Panc1 (cell line): ENCODE measurements around the gene SORBS1. TPM values are rescaled to one million over a fixed set of nuclear protein-coding genes. Genes with fewer than 3 reads are reported as not detected.

Experiments used
- ATAC-seq: fragments of 200-7000 bp; cut with Tn5 transposase; 2 replicates; pipeline ENCODE4 v1.9.1; 2020; ENCODE audit warnings: mild to moderate bottlenecking, moderate library complexity
- BruUV-seq: library from RNA; stranded (reverse); fragments of 400-500 nt; replicated peaks from 2 replicates; lab custom pipeline; 2021; lab: Mats Ljungman, UMichigan
- CTCF ChIA-PET: fragments of 300-600 bp; sonication (Branson Sonifier 250); formaldehyde crosslinking; loops from one replicate; lab custom pipeline; 2022; ENCODE audit warnings: antibody characterized with exemption; lab: Charles Lee
- POLR2A ChIA-PET: fragments of 300-600 bp; sonication (Branson Sonifier 250); formaldehyde crosslinking; loops from one replicate; lab custom pipeline; 2022; ENCODE audit warnings: antibody characterized with exemption; lab: Charles Lee
- DNase-seq: peaks from one replicate; pipeline ENCODE4 v3.0.0-alpha.2; 2010; ENCODE audit warnings: low read depth, low spot score
- H3K27ac ChIP-seq: 2 replicates; pipeline ENCODE4 v1.5.1; 2011; ENCODE audit warnings: mild to moderate bottlenecking, low read length, inconsistent platforms
- H3K27me3 ChIP-seq: fragments of 200-500 bp; sonication (Bioruptor generic); 2 replicates; pipeline ENCODE4 v1.6.0; 2014; ENCODE audit warnings: low read length, inconsistent platforms; ENCODE audit not compliant: control insufficient read depth, insufficient read depth
- H3K36me3 ChIP-seq: fragments of 200-500 bp; sonication (Bioruptor generic); 2 replicates; pipeline ENCODE4 v1.5.1; 2014; ENCODE audit warnings: inconsistent platforms, mild to moderate bottlenecking, low read length, moderate library complexity; ENCODE audit not compliant: control insufficient read depth, insufficient read depth
- H3K4me1 ChIP-seq: 2 replicates; pipeline ENCODE4 v1.5.1; 2011; ENCODE audit warnings: inconsistent platforms, mild to moderate bottlenecking, low read length, moderate library complexity; ENCODE audit not compliant: control insufficient read depth, insufficient read depth
- H3K4me3 ChIP-seq, 2 experiments: 2 replicates each; pipeline ENCODE4 v1.5.1; 2011 to 2012; ENCODE audit warnings: low read depth in 2 of 2, low read length in 2 of 2, mild to moderate bottlenecking in 2 of 2, inconsistent platforms in 1 of 2, moderate library complexity in 1 of 2
- H3K9me3 ChIP-seq: fragments of 200-500 bp; sonication (Bioruptor generic); 2 replicates; pipeline ENCODE4 v1.5.1; 2014; ENCODE audit warnings: low read depth, mild to moderate bottlenecking, inconsistent platforms, low read length, moderate library complexity; ENCODE audit not compliant: control insufficient read depth, insufficient read depth
- CTCF ChIP-seq: fragments of 450-650 bp; IDR thresholded peaks from 2 replicates; pipeline ENCODE4 v1.5.1; 2017; ENCODE audit warnings: mild to moderate bottlenecking
- POLR2AphosphoS5 ChIP-seq: IDR thresholded peaks from 2 replicates; pipeline ENCODE4 v1.6.1; 2012; ENCODE audit warnings: mild to moderate bottlenecking, low read depth, low read length, moderate library complexity
- REST ChIP-seq, 2 experiments: IDR thresholded peaks; 2 replicates each; pipeline ENCODE4 v1.6.1; 2011 to 2012; ENCODE audit warnings: low read depth in 2 of 2, control low read depth in 1 of 2, low read length in 1 of 2, mild to moderate bottlenecking in 1 of 2, moderate library complexity in 1 of 2; ENCODE audit not compliant: insufficient read depth in 1 of 2
- SIN3A ChIP-seq: IDR thresholded peaks from 2 replicates; pipeline ENCODE4 v1.6.1; 2012; ENCODE audit warnings: low read depth, mild to moderate bottlenecking, low read length, moderate library complexity, borderline replicate concordance; ENCODE audit not compliant: insufficient read depth
- TCF7L2 ChIP-seq: IDR thresholded peaks from 2 replicates; pipeline ENCODE4 v1.6.1; 2011; ENCODE audit warnings: mild to moderate bottlenecking, low read depth, low read length, inconsistent platforms
- in situ Hi-C: cut with HindIII; loops from 2 replicates; pipeline ENCODE4 v1.10.0; 2016; ENCODE audit warnings: low sequenced_read_pairs, low pct_unique_long_range_greater_than_20kb
- intact Hi-C: fragments of 100-400 bp; cut with micrococcal nuclease; formaldehyde crosslinking; loops from one replicate; pipeline ENCODE4 v1.10.0; 2022; ENCODE audit not compliant: unreplicated experiment
- total RNA-seq: library from RNA; stranded (reverse); gene quantifications from one replicate; pipeline ENCODE4 v1.2.1, GENCODE V29; 2021; ENCODE audit not compliant: unreplicated experiment

The SORBS1 gene
- total RNA-seq, 1 experiment from 2014 or later, result 29.4 TPM

DNA sequence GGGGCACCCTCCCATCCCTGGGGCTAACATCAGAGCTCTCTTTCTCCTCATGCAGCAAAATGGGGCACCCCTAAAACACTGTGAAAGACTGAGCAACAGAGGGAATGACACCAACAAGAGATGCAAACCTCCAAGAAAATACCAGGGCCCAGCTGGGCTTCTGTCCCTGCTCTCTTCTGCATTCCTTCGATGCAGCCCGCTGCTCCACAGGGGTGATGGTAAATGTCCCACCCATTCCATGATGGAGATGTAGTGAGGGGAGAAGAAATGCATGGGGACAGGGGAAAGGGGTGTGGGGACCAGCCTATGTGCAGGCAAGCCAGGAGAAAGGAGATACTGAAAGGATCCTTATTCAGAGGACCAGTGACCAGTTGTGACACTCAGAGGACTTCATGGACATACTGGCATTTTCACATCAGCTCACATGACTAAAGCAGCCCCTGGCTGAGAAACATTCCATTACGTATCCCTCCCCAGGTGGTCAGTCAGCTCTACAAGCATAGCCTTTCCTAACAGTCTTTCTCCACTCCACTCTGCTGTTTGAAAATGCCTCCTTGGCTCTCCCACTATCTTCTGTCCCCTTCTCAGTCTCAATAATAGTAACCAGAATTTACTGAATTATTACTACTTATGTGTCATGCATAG, 13.3 kb downstream of the SORBS1 start:
- no peaks in the 10 kb centered on the region for H3K9me3 ChIP-seq
- no peaks in the 10 kb centered on the region for H3K27me3 ChIP-seq
- no TSS peak for BruUV-seq
- no peak overlapping the region for H3K4me3 ChIP-seq
- POLR2A ChIA-PET, result no interaction called here
- TF ChIP-seq REST (IDR thresholded peaks at IDR 0.05; ENCODE audit: insufficient read depth in 1 of 2, low read depth in 2 of 2, low read length in 1 of 2) (no peak), SIN3A (no peak), POLR2AphosphoS5 (no peak), TCF7L2 (no peak), CTCF (no peak)
- intact Hi-C loops, result no loop called here
- CTCF ChIA-PET, result no interaction called here
- H3K36me3 ChIP-seq, result no peaks in the 10 kb centered on the region
- in situ Hi-C loops, result no loop called here
- no peak overlapping the region for H3K27ac ChIP-seq
- ATAC-seq (no peak), DNase-seq (no peak)
- H3K4me1 ChIP-seq, result peaks cover 39% of the 10 kb centered on the region

DNA sequence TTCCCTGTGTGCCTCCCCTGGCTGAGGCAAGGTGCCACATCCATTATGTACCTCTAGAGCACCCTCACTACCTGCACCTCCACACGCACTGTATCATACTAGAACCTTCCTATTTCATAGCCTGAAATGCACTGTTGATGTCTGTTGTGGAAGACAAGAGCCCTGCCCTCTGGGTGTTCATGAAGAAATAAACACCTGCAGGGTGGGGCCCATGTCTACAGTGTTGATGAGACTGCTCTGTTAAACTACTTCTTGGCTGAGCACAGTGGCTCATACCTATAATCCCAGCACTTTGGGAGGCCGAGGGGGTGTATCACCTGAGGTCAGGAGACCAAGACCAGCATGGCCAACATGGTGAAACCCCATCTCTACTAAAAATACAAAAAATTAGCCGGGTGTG, 14.0 kb downstream of the SORBS1 start:
- no peak overlapping the region for H3K27ac ChIP-seq
- H3K36me3 ChIP-seq, result no peaks in the 10 kb centered on the region
- H3K27me3 ChIP-seq, result no peaks in the 10 kb centered on the region
- CTCF ChIA-PET, result no interaction called here
- H3K4me3 ChIP-seq, result no peak overlapping the region
- POLR2A ChIA-PET, result no interaction called here
- intact Hi-C loops (no loop called here), in situ Hi-C loops (no loop called here)
- no TSS peak for BruUV-seq
- peaks cover 42% of the 10 kb centered on the region for H3K4me1 ChIP-seq
- H3K9me3 ChIP-seq, result no peaks in the 10 kb centered on the region
- no peak for TF ChIP-seq POLR2AphosphoS5
- TF ChIP-seq CTCF, result no peak
- no peak for TF ChIP-seq REST (IDR thresholded peaks at IDR 0.05; ENCODE audit: insufficient read depth in 1 of 2, low read depth in 2 of 2, low read length in 1 of 2)
- TF ChIP-seq SIN3A, result no peak
- TF ChIP-seq TCF7L2, result no peak
- ATAC-seq, result no peak
- DNase-seq, result no peak
